HG02938 (cell line): ENCODE data around the gene CCHCR1.

Experiments
- ATAC-seq: cut with Tn5 transposase; IDR thresholded peaks from one replicate; pipeline ENCODE4 v1.9.1; 2021; ENCODE audit warnings: mild to moderate bottlenecking, moderate library complexity; ENCODE audit not compliant: unreplicated experiment

The CCHCR1 gene

GRCh38 chr6:31130751-31131150 is 26.9 kb downstream of the CCHCR1 start:
- no peak for ATAC-seq

- ATAC-seq = no peak
Measured at GRCh38 chr6:31129130-31129529, 28.5 kb downstream of the CCHCR1 start.

- no peak for ATAC-seq
Measured at GRCh38 chr6:31128093-31128676, 29.4 kb downstream of the CCHCR1 start.

- no peak for ATAC-seq
Measured at GRCh38 chr6:31126396-31127175, 31.0 kb downstream of the CCHCR1 start.

GRCh38 chr6:31125586-31126363 is 31.8 kb downstream of the CCHCR1 start:
- ATAC-seq = no peak

GRCh38 chr6:31125162-31125561 is 32.4 kb downstream of the CCHCR1 start:
- ATAC-seq = no peak

- no peak for ATAC-seq
Measured at GRCh38 chr6:31122791-31123706, 34.6 kb downstream of the CCHCR1 start.

GRCh38 chr6:31121131-31121790 is 36.3 kb downstream of the CCHCR1 start:
- no peak for ATAC-seq

GRCh38 chr6:31120151-31120915 is 37.3 kb downstream of the CCHCR1 start, which contains the start of gene CDSN:
Gene CDSN, minus strand, starts transcription at chr6:31120446. Its CDS starts 27 bp downstream, at chr6:31120419.
- no peak for ATAC-seq

GRCh38 chr6:31118178-31118577 is 39.4 kb downstream of the CCHCR1 start:
- no peak for ATAC-seq

- ATAC-seq = no peak
Measured at GRCh38 chr6:31116661-31117385, 40.8 kb downstream of the CCHCR1 start.

- ATAC-seq = no peak
Measured at GRCh38 chr6:31115941-31116560, 41.6 kb downstream of the CCHCR1 start.

- no peak for ATAC-seq
Measured at GRCh38 chr6:31114970-31115849, 42.4 kb downstream of the CCHCR1 start.

- ATAC-seq = no peak
Measured at GRCh38 chr6:31114541-31114878, 43.1 kb downstream of the CCHCR1 start, which contains the start of gene PSORS1C1. Gene PSORS1C1, plus strand, starts transcription at chr6:31114800. Its CDS starts 14,833 bp downstream, at chr6:31129633.

- no peak for ATAC-seq
Measured at GRCh38 chr6:31113861-31114540, 43.6 kb downstream of the CCHCR1 start.

- ATAC-seq = no peak
Measured at GRCh38 chr6:31112478-31112877, 45.1 kb downstream of the CCHCR1 start, which contains the start of gene C6orf15. Gene C6orf15, minus strand, starts transcription at chr6:31112575. Its CDS starts 20 bp downstream, at chr6:31112555.

- no peak for ATAC-seq
Measured at GRCh38 chr6:31111712-31112111, 45.9 kb downstream of the CCHCR1 start.
